GM10847 (cell line): ENCODE results near the gene MUC5AC.

ENCODE experiments used
- POLR2A ChIP-seq: IDR thresholded peaks from 2 replicates; pipeline ENCODE4 v1.6.1; 2011; ENCODE audit not compliant: insufficient read length; ENCODE audit errors: extremely low read depth

MUC5AC gene

GRCh38 chr11:1178201-1178885 lies 20.6 kb downstream of the MUC5AC start:
- no peak for TF ChIP-seq POLR2A

- no peak for TF ChIP-seq POLR2A
Measured at GRCh38 chr11:1178906-1179305, 21.2 kb downstream of the MUC5AC start.

GRCh38 chr11:1179641-1180040 lies 21.9 kb downstream of the MUC5AC start:
- no peak for TF ChIP-seq POLR2A

GRCh38 chr11:1180171-1180570 lies 22.4 kb downstream of the MUC5AC start:
- no peak for TF ChIP-seq POLR2A

- no peak for TF ChIP-seq POLR2A
Measured at GRCh38 chr11:1180947-1181391, 23.2 kb downstream of the MUC5AC start.

GRCh38 chr11:1181420-1181819 lies 23.7 kb downstream of the MUC5AC start:
- TF ChIP-seq POLR2A = no peak

- no peak for TF ChIP-seq POLR2A
Measured at GRCh38 chr11:1181853-1182535, 24.2 kb downstream of the MUC5AC start.

GRCh38 chr11:1192741-1193325 lies 35.1 kb downstream of the MUC5AC start:
- no peak for TF ChIP-seq POLR2A

- no peak for TF ChIP-seq POLR2A
Measured at GRCh38 chr11:1193326-1194230, 35.8 kb downstream of the MUC5AC start.

- TF ChIP-seq POLR2A = no peak
Measured at GRCh38 chr11:1194231-1194976, 36.7 kb downstream of the MUC5AC start.

- TF ChIP-seq POLR2A = no peak
Measured at GRCh38 chr11:1194977-1195681, 37.4 kb downstream of the MUC5AC start.

- TF ChIP-seq POLR2A = no peak
Measured at GRCh38 chr11:1195682-1196515, 38.1 kb downstream of the MUC5AC start.
